Activated B cell treated with CpG ODN at 0.5 μM for 24 hours (primary cell): ENCODE measurements around the gene SPECC1L. TPM values are rescaled to one million over a fixed set of nuclear protein-coding genes. Genes with fewer than 3 reads are reported as not detected.

Source experiments
- ATAC-seq: fragments of 200-7000 bp; cut with Tn5 transposase; one replicate; pipeline ENCODE4 v1.10.0; 2021; ENCODE audit warnings: low read depth, mild to moderate bottlenecking, moderate library complexity
- CTCF ChIA-PET: fragments of 350-600 bp; sonication (Branson Sonifier 250); formaldehyde crosslinking; loops from one replicate; lab custom pipeline; 2021; ENCODE audit warnings: antibody characterized with exemption; lab: Charles Lee
- POLR2A ChIA-PET: fragments of 350-600 bp; sonication (Branson Sonifier 250); formaldehyde crosslinking; loops from one replicate; lab custom pipeline; 2021; ENCODE audit warnings: antibody characterized with exemption; lab: Charles Lee
- DNase-seq: peaks from one replicate; pipeline ENCODE4 v3.0.0; 2022
- H3K27ac Mint-ChIP-seq: one replicate; pipeline ENCODE4 v1.8.0; 2020; ENCODE audit warnings: mixed read lengths
- H3K27me3 Mint-ChIP-seq: one replicate; pipeline ENCODE4 v1.8.0; 2021; ENCODE audit warnings: mixed read lengths
- H3K36me3 Mint-ChIP-seq: one replicate; pipeline ENCODE4 v1.8.0; 2021; ENCODE audit warnings: low read depth, mixed read lengths
- H3K4me1 Mint-ChIP-seq: one replicate; pipeline ENCODE4 v1.8.0; 2021; ENCODE audit warnings: mixed read lengths
- H3K4me3 Mint-ChIP-seq: one replicate; pipeline ENCODE4 v1.8.0; 2020; ENCODE audit warnings: mild to moderate bottlenecking, mixed read lengths
- H3K9me3 Mint-ChIP-seq: one replicate; pipeline ENCODE4 v1.8.0; 2020; ENCODE audit warnings: mixed read lengths
- intact Hi-C: fragments of 100-400 bp; cut with micrococcal nuclease; formaldehyde crosslinking; loops from one replicate; pipeline ENCODE4 v1.15.1; 2024
- total RNA-seq: library from RNA; stranded (reverse); gene quantifications from 2 replicates; pipeline ENCODE4 v1.2.3, GENCODE V29; 2022
- TF ChIP-seq, protein P1 (sequence below): fragments of 200-600 bp; IDR thresholded peaks from one replicate; pipeline ENCODE4 v1.8.0; 2022; ENCODE audit warnings: antibody characterized with exemption, mild to moderate bottlenecking

The SPECC1L gene, protein sequence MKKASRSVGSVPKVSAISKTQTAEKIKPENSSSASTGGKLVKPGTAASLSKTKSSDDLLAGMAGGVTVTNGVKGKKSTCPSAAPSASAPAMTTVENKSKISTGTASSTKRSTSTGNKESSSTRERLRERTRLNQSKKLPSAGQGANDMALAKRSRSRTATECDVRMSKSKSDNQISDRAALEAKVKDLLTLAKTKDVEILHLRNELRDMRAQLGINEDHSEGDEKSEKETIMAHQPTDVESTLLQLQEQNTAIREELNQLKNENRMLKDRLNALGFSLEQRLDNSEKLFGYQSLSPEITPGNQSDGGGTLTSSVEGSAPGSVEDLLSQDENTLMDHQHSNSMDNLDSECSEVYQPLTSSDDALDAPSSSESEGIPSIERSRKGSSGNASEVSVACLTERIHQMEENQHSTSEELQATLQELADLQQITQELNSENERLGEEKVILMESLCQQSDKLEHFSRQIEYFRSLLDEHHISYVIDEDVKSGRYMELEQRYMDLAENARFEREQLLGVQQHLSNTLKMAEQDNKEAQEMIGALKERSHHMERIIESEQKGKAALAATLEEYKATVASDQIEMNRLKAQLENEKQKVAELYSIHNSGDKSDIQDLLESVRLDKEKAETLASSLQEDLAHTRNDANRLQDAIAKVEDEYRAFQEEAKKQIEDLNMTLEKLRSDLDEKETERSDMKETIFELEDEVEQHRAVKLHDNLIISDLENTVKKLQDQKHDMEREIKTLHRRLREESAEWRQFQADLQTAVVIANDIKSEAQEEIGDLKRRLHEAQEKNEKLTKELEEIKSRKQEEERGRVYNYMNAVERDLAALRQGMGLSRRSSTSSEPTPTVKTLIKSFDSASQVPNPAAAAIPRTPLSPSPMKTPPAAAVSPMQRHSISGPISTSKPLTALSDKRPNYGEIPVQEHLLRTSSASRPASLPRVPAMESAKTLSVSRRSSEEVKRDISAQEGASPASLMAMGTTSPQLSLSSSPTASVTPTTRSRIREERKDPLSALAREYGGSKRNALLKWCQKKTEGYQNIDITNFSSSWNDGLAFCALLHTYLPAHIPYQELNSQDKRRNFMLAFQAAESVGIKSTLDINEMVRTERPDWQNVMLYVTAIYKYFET
- total RNA-seq: 59.0 and 64.5 TPM in 2 replicates

DNA sequence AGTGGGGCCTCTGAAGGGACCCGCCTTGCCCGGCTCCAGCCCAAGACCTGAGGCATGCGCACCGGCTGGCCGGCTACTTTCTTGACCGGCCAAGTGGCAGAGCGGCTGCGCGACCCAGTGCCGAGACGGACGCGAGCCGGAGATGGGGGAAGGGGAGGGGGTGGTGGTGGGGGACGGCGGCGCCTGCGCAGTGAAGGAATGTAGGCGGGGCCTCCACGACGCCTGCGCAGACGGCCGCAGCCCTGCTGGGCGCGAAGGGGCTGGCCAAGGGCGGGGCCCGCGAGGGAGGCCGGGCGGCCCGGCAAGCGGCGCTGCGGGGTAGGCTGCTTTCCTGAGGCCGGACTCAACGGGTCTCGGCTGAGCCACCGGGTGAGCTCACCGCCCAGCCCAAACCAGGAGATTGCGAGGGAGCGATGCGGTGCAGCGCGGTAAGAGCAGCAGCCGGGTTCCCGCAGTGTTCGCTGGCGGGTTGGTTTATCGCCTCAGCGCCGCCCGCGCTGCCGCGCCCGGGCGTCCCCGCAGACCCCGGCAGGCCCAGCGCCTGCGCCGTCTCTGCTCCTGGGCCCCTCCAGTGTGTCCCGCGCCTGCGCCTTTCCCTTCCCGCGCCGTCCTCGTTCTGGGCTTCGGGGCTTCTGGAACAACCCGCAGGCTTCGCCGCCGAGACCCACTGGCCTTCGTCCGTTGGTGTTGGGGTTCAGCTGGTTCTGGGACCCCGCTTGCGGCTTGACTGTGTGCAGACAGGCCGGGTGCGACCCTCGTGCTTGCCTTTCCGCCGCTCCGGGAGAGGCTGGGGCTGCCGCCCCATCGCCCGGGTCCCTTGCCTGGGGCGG lies at the start of gene SPECC1L:
Gene SPECC1L, plus strand, starts transcription at position 276 of the 830 bp plus-strand sequence. CDS start 31,401 bp downstream, outside the sequence.
- intact Hi-C loops: loop anchor here (1.0 to 10.0 kb wide), 5 partner anchors 116 to 356 kb away; partner anchors contain the start of genes GUCD1 and SNRPD3
- Mint-ChIP-seq H3K27ac (peak within 1 kb of the TSS; percentile 82), H3K36me3 (peaks cover 3% of the 10 kb centered on the region), H3K27me3 (no peaks in the 10 kb centered on the region), H3K4me3 (peak within 1 kb of the TSS; percentile 90), H3K4me1 (peaks cover 45% of the 10 kb centered on the region), H3K9me3 (no peaks in the 10 kb centered on the region)
- peak; percentile 90 for ATAC-seq
- CTCF ChIA-PET: no interaction called here
- peak; percentile 96 for DNase-seq
- POLR2A ChIA-PET: interaction anchor here (0.7 to 1.1 kb wide), 2 partner anchors 29 to 284 kb away, joined by 3 to 4 read pairs; partner anchors contain the start of gene GUCD1
- TF ChIP-seq, protein P1, sequence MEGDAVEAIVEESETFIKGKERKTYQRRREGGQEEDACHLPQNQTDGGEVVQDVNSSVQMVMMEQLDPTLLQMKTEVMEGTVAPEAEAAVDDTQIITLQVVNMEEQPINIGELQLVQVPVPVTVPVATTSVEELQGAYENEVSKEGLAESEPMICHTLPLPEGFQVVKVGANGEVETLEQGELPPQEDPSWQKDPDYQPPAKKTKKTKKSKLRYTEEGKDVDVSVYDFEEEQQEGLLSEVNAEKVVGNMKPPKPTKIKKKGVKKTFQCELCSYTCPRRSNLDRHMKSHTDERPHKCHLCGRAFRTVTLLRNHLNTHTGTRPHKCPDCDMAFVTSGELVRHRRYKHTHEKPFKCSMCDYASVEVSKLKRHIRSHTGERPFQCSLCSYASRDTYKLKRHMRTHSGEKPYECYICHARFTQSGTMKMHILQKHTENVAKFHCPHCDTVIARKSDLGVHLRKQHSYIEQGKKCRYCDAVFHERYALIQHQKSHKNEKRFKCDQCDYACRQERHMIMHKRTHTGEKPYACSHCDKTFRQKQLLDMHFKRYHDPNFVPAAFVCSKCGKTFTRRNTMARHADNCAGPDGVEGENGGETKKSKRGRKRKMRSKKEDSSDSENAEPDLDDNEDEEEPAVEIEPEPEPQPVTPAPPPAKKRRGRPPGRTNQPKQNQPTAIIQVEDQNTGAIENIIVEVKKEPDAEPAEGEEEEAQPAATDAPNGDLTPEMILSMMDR: no peak

DNA sequence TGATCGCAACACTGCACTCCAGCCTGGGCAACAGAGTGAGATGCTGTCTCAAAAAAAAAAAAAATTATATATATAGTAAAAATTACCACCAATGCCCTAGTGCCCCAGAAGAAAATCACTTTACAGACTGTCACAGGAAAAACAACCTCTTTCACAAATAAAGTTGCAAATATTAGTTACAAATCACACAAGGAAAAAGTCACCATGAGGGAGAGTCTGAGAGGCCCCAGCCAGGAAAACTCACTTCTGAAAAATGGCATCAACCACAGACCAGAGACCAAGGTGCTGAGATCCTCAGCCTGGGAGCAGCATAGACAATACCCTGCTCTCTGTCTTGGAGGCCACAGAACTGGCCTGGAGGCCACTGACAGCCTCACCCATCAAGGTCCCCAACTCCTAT lies 46.2 kb upstream of the SPECC1L start:
- CTCF ChIA-PET: no interaction called here
- ATAC-seq (no peak), DNase-seq (no peak)
- Mint-ChIP-seq H3K4me1 (no peaks in the 10 kb centered on the region), H3K9me3 (peaks cover 5% of the 10 kb centered on the region), H3K27ac (no peak overlapping the region), H3K4me3 (no peak overlapping the region), H3K36me3 (no peaks in the 10 kb centered on the region), H3K27me3 (no peaks in the 10 kb centered on the region)
- POLR2A ChIA-PET: no interaction called here
- intact Hi-C loops: no loop called here
- TF ChIP-seq, protein P1: no peak

DNA sequence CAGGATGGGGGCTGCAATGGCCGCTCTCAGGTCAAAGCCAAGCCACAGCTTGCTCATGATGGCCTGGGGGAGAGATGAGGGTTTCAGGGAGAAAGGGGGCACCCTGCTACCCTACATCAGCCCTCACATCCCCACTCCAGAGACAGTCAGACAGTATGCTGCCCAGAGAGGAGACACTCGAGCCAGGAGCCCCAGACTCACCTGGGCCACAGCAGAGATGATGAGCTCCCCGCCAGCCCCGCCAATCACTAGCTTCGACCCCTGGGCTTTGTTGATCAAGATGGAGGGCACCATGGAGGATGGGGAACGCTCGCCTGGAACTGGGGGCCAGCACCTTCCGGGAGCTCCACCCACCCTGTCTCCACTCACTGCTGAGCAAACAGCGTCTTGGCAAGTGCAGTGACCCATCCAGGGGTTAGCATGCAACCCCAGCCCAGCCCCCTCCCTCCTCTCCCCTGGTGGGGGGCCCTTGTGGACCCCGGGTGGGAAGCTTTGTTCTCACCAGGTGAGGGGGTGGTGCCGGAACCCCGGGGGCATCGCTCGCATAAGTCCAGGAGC lies 45.5 kb upstream of the SPECC1L start:
- ATAC-seq: no peak
- TF ChIP-seq, protein P1: no peak

DNA sequence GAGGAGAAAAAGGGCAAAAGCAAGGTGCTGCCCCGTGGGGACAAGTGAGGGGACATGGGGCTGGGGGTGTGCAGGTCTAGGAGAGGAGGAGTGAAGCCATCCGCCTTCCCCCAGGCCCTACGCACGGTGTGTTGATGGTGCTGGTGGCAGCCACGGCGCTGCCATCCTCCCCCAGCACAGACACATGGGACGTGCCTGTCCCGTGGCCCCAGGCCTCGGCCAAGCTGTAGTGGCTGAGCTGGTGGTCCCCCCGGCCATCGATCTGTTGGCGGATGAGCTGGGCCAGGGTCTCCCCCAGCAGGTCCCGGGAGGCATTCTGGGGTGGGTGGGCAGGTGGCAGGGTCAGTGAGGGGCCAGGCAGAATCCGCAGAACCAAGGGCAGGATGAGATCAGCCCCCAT lies 44.7 kb upstream of the SPECC1L start:
- no peak for DNase-seq
- ChIA-PET CTCF (no interaction called here), POLR2A (no interaction called here)
- Mint-ChIP-seq H3K4me1 (no peaks in the 10 kb centered on the region), H3K9me3 (peaks cover 5% of the 10 kb centered on the region), H3K27ac (no peak overlapping the region), H3K27me3 (no peaks in the 10 kb centered on the region), H3K4me3 (no peak overlapping the region), H3K36me3 (no peaks in the 10 kb centered on the region)
- ATAC-seq: no peak
- TF ChIP-seq, protein P1: no peak
- intact Hi-C loops: no loop called here

More for the DNA sequence above, 45.5 kb upstream of the SPECC1L start:
- Mint-ChIP-seq H3K36me3 (no peaks in the 10 kb centered on the region), H3K4me3 (no peak overlapping the region), H3K4me1 (no peaks in the 10 kb centered on the region), H3K27me3 (no peaks in the 10 kb centered on the region), H3K27ac (no peak overlapping the region), H3K9me3 (peaks cover 5% of the 10 kb centered on the region)
- intact Hi-C loops: no loop called here
- ChIA-PET POLR2A (no interaction called here), CTCF (no interaction called here)
- no peak for DNase-seq
